Measurements from ENCODE around the gene TACO1.

DNA sequence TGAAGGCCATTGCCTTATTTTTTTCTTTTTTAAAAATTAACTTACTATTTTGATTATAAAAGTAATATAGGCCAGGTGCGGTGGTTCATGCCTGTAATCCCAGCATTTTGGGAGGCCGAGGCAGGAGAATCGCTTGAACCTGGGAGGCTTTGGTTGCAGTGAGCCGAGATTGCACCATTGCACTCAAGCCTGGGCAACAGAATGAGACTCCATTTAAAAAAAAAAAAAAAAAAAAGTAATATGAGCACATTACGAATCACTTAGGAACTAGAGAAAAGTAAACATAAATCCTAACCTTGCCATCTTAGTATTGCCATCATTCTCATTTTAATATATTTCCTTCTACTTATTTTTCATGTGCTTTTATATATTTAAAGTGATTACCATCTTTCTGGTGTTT lies 12.9 kb upstream of the TACO1 start:
- TF ChIP-seq POLR2A (IDR thresholded peaks at IDR 0.05) = no peak
- TF ChIP-seq, protein P1, sequence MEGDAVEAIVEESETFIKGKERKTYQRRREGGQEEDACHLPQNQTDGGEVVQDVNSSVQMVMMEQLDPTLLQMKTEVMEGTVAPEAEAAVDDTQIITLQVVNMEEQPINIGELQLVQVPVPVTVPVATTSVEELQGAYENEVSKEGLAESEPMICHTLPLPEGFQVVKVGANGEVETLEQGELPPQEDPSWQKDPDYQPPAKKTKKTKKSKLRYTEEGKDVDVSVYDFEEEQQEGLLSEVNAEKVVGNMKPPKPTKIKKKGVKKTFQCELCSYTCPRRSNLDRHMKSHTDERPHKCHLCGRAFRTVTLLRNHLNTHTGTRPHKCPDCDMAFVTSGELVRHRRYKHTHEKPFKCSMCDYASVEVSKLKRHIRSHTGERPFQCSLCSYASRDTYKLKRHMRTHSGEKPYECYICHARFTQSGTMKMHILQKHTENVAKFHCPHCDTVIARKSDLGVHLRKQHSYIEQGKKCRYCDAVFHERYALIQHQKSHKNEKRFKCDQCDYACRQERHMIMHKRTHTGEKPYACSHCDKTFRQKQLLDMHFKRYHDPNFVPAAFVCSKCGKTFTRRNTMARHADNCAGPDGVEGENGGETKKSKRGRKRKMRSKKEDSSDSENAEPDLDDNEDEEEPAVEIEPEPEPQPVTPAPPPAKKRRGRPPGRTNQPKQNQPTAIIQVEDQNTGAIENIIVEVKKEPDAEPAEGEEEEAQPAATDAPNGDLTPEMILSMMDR (IDR thresholded peaks at IDR 0.05) = no peak

All from esophagus squamous epithelium (tissue), 4 donors.